GM08714 (cell line): Measurements from ENCODE around the gene GLRX5.

Experiments
- H3K4me3 ChIP-seq: fragments of 200-500 bp; sonication (Bioruptor generic); 2 replicates; pipeline ENCODE4 v1.5.1; 2014; ENCODE audit warnings: mild to moderate bottlenecking, low read length, inconsistent platforms
- ZNF274 ChIP-seq: IDR thresholded peaks from 2 replicates; pipeline ENCODE4 v1.6.1; 2012; ENCODE audit warnings: mild to moderate bottlenecking, low read depth, low read length

Gene GLRX5

DNA sequence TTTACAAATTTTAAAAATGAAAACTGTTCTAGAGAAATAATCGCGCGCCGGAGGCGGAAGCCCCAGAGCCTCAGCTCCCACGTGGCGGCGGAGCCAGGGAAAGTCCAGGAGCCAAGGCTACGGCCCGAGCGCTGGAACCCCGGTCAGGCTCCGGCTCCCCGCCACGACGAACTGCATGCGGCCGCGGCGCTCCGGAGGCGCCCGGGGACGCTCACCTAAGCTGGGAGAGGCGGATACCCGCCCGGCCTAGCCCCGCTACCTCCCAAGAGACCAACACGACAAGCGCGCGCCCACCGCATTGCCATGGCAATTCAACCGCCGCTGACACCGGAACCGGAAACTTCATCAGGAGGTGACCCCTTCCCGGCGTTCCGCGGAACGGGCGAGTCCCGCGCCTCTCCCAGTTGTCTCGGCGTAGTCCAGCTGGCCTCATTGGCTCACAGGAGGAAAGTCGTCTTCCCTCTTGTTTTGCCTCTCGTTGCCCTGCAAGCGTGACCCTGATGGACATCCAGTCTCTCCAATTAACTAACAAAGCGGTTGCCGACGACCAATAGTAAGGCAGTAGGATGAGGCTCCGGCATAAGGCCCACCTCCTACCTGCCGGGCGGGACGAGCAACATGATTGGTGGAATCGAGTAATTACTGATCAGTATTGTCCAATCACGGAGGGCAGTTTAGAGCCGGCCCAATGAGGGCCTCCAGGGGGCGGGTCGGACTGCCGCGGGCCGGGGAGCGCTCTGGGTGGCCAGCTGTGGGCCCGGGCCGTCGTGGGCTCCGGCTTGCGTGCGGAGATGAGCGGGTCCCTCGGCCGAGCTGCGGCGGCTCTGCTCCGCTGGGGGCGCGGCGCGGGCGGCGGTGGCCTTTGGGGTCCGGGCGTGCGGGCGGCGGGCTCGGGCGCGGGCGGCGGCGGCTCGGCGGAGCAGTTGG lies at the start of gene GLRX5:
TSS of gene GLRX5 (plus strand) at position 752 of the 927 bp plus-strand sequence. CDS start at position 792, 40 bp downstream.
- TF ChIP-seq ZNF274 = no peak
- peak within 1 kb of the TSS; percentile 95 for H3K4me3 ChIP-seq

DNA sequence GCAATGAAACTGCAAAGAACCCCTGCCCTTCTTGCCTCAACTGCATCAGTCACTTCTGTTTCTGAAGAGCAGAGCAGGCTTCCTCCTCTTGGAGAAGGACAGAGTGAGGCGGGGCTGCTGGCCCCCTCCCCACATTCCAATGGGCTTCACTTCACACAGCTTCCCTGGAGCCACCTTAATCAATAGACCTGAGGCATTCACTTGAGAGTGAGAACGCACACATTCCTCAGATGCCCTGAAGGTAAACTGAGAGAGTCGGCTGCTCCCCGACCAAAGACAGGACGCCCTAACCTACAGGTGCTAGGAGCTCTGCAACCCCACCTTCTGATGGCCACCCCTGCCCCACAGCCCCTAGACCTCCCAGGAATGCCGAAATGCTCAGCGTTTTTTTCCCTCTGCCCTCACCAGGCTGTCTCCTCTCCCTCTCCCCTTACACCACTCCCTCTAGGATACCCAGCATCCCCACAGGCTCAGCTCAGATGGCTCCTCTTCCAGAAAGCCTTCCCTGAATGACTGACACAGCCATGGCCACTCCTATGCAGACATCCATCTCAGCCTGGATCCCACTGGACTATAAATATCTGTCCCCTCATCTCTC lies 49.5 kb upstream of the GLRX5 start:
- no peak overlapping the region for H3K4me3 ChIP-seq
- no peak for TF ChIP-seq ZNF274

DNA sequence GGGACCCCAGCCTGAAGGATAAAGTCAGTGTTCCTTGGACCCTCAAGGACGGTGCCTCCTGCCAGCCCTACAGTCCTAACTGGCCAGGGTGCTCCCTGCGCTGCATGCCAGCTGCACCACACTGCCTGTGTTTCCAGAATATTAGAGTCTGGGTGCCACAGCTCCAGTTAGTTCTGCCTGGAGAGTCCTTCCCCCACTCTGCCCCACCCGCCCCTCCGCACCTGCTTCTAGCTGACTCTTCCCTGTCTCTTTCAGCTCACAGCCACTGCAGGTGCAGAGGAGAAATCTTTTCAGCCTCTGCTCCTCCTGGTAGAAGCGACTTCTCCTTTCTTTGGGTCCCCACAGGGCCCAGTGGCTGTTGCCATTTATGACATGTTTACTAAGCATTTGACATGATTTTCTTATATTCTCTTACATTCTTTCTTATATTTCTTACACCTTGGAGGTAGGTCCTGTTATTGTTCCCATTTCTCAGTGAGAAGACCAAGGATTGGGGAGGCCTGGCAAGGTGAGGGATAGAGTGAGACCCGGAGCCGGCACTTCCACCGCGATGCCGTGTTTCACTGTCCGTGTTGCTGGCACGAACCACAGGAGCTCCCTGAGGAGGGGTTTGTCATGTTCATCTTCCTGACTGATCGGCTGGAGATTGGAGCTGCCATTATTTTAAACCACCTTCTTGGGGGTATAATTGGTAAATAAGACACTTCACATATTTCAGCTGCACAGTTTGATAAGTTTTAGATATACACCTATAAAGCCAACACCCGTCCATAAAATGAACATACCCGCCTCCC lies 47.8 kb upstream of the GLRX5 start:
- no peak overlapping the region for H3K4me3 ChIP-seq
- TF ChIP-seq ZNF274 = no peak

DNA sequence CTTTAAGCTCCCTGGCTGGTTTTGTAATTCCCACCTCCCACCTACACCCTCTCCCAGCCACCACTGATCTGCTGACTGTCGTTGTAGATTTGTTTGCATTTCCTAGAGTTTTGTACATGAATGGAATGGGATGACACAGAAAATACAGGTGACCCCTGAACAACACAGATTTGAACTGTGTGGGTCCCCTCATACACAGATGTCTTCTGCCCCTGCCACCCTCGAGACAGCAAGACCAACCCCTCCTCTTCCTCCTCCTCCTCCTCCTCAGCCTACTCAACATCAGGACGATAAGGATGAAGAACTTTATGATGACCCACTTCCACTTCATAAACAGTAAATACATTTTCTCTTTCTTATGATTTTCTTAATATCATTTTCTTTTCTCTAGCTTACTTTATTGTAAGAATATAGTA lies 47.2 kb upstream of the GLRX5 start:
- H3K4me3 ChIP-seq = no peak overlapping the region
- no peak for TF ChIP-seq ZNF274

DNA sequence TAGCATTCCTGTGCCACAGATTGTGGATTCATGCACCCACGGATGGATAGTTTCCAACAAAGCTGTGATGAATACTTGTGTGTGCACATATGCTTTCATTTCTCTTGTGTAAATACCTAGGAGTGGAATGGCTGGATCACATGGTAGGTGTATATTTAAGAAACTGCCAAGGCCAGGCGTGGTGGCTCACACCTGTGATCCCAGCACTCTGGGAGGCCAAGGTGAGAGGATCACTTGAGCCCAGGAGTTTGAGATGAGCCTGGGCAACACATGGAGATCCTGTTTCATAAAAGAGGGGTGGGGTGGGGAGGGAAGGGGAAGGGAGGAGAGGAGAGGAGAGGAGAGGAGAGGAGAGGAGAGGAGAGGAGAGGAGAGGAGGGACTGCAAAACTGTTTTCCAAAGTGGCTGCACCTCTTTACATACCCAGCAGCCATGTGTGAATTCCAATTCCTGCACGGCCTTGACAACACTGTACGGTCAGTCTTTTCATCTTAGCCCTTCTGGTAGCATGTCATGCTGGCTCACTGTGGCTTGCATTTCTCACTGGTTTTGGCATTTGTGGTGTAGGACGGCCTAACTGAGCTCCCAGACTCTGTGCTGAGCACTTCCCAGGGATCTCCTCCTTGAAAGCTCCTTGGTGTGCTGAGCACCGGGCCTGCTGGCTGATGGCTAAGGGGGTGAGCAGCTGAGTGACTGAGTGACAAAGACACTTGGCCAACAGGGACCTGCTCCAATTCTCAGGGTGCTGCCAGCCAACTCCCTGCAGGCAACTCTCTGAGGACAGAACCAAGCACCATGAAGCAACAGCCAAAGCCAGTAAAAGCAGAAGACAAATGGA lies 46.3 kb upstream of the GLRX5 start:
- TF ChIP-seq ZNF274 = no peak
- no peak overlapping the region for H3K4me3 ChIP-seq

DNA sequence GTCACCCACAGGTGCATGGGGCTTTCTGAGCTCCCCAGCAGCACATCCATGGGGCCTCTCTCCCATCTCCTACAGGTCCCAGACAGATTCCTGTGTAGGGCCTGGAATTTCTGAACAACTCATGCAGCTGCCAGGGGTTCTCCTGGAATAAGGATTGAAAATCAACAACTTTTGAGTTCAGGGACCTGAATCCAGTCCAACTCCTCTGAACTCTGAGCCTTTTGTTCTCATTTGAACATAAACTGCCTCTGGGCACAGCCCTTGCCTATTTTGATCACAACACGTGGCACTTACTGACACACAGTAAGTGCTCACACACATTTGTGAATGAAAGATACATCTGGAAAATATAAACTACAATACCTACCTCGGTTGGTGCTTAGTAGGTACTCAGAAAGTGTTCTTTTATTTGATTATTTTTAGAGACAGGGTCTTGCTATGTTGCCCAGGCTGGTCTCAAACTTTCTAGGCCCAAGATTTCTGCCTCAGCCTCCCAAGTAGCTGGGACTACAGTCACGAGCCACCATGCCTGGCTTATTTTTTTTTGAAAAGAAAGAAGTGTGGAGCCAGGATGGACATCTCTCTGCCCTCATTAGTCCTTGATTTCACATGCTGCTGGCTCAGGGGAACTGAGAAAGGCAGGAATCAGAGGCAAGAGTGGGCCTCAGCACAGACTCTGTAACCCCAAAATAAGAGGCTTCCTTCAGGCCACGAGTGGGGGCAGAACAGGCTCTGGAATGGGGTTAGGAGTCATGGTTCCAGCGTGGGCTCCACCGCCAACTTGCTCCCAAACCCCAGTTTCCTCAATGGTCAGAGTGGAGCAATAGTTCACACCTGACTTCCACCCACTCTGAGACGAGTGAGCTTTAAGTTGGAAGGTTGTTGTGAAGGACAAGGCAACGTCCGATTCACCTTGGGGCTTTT lies 45.4 kb upstream of the GLRX5 start:
- no peak overlapping the region for H3K4me3 ChIP-seq

DNA sequence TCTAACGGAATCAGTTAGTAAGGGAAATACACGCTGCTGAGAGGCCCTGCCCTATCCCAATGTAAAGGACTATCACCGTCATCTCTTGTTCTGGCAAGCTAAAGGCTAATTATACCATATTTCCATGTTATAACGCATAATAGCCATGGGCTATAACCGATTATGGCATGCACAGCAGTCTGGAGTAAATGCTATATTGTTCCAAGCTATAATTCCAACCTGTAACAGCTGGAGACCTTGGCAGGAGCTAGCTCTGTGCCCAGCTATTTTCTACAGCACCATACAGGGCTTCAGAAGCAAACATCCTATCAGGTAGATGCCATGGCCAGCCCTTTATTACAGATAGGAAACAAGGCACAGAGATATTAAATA lies 44.7 kb upstream of the GLRX5 start:
- no peak for TF ChIP-seq ZNF274
- no peak overlapping the region for H3K4me3 ChIP-seq

More for the DNA sequence above, 45.4 kb upstream of the GLRX5 start:
- TF ChIP-seq ZNF274 = no peak

DNA sequence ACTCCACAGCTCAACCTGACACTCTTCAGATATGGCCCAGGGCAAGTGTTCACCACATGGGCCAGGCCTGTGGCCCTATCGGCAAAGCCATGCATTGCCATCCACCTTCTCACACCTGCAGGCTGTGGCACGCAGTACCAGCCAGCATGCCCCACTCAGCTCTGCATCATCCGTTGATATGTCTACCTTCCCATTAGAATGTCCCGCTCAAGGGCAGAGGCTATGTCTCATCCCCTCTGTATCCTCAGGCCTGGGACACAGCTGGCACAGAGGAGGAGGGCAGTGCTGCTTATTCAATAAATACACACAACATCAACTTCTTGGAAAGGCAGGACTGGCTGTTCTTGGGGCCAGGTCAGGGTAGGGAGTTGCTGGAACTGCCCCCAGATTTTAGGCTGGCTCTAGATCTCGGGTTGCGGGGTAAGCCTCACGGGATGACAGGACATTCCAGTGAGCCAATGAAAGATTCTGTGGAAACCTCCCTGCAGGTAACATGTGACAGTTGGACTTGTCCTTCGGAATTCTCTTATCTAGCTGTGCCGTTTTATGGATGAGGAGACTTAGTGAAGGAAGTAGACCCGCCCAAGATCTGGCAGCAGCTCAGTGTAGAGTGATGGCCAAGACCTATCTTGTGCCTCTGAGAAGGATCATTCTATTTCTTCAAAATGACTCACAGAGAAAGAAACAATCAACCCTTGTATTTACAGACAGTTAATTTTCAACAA lies 44.0 kb upstream of the GLRX5 start:
- no peak for TF ChIP-seq ZNF274
- H3K4me3 ChIP-seq = no peak overlapping the region

DNA sequence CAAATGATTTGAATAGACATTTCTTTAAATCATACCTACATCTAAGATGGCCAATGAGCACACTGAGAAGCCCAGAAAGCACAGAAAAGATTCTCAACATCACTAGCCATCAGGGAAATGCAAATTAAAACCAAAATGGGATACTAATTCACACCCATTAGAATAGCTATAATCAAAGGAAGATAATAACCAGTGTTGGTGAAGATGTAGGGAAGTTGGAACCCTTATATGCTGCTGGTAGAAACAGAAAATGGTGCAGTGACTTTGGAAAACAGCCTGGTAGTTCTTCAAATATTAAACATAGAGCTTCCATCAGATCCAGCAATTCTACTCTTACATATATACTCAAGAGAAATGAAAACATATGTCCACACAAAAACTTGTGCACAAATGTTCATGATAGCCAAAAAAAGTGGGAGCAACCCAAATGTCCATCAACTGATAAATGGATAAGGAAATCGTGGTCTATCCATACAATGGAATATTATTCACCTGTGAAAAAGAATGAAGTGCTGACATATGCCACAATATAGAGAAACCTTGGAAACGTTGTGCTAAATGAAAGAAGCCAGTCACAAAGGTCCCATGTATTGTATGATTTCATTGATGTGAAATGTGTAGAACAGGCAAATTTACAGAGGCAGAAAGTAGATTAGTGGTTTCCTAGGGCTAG lies 42.8 kb upstream of the GLRX5 start:
- TF ChIP-seq ZNF274 = no peak
- no peak overlapping the region for H3K4me3 ChIP-seq

DNA sequence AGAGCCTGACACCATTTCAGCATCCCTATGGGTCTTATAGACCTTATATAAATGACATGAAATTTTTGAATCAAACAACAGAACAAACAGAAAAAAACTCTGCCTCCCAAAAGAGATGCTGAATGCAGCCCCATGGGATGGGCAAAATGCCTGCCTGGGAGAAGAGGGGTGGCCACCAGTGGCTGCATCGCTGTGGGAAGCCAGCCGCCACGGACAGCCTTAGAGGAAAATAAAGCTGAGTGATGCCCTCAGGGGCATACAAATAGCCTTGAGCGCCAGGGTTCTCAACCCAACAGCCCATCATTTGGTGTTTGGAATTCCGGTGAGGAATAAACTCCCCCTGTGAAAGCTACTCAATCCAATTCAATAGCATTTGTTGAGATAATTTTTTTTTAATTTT lies 41.3 kb upstream of the GLRX5 start:
- no peak for TF ChIP-seq ZNF274
- H3K4me3 ChIP-seq = no peak overlapping the region

DNA sequence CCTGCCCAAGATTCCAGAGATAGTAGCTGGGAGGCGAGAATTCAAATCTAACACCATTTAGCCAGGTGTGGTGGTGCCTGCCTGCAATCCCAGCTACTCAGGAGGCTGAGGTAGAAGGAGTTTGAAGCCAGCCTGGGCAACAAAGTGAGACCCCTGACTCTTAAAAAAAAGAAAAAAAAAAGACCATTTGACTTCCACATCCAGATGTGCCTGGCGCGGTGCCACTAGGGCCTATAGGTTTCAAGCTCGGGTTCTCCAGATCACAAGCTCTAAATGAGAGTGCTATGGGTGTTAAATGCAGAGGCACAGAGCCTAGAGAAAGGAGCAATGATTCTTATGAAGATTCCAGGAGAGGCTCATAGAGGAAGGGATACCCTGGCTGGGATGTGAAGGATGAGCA lies 40.9 kb upstream of the GLRX5 start:
- TF ChIP-seq ZNF274 = no peak
- H3K4me3 ChIP-seq = no peak overlapping the region

DNA sequence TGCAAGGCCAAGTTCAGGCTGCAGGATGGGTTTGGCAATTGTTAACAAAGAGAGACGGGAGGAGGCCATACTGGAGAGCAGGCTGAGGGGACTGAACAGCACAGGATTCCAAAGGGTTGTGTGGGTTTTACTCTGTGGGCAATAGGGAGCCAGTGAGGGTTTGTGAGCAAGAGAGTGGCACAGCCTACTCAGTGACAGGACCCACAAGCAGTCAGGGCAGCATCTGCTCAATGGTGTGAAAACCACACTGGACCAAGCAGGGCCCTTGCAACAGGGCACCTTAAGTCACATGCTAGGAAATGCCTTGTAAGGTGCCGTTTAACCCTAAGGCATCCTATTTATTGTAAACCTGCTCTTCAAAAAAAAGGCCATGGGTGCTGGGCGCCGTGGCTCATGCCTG lies 40.4 kb upstream of the GLRX5 start:
- TF ChIP-seq ZNF274 = no peak
- H3K4me3 ChIP-seq = no peak overlapping the region
